Left ventricle myocardium inferior (tissue), 1 donor: ENCODE results near the gene TENM3. TPM values are rescaled to one million over a fixed set of nuclear protein-coding genes. Genes with fewer than 3 reads are reported as not detected.

Experiments used
- DNase-seq: peaks from one replicate; pipeline ENCODE4 v3.0.0-alpha.2; 2020
- H3K27ac ChIP-seq: fragments of 200-600 bp; replicated peaks from 2 replicates; pipeline ENCODE4 v1.8.0; 2021
- H3K27me3 ChIP-seq: fragments of 200-600 bp; 2 replicates; pipeline ENCODE4 v1.8.0; 2021; ENCODE audit warnings: low read depth
- H3K36me3 ChIP-seq: fragments of 200-600 bp; 2 replicates; pipeline ENCODE4 v1.8.0; 2021
- H3K4me1 ChIP-seq: fragments of 200-600 bp; 2 replicates; pipeline ENCODE4 v1.8.0; 2021
- H3K4me3 ChIP-seq: fragments of 200-600 bp; 2 replicates; pipeline ENCODE4 v1.8.0; 2021; ENCODE audit warnings: mild to moderate bottlenecking, moderate library complexity
- H3K9me3 ChIP-seq: fragments of 200-600 bp; replicated peaks from 2 replicates; pipeline ENCODE4 v1.8.0; 2021
- intact Hi-C: fragments of 100-400 bp; cut with micrococcal nuclease; formaldehyde crosslinking; loops from one replicate; pipeline ENCODE4 v1.11.0; 2022
- total RNA-seq: library from RNA; stranded (reverse); fragmentation: NEBNext Ultra II Directional; extraction: Animal tissue kit (Norgen Biotek cat#: 25700); gene quantifications from one replicate; pipeline ENCODE4 v1.2.1, GENCODE V29; 2021
- TF ChIP-seq, protein P1 (sequence below): fragments of 200-600 bp; IDR thresholded peaks from 2 replicates; pipeline ENCODE4 v1.8.0; 2021; ENCODE audit warnings: antibody characterized with exemption, mild to moderate bottlenecking, borderline replicate concordance
- donor health status: DM: no; HTN: yes; CAD: no; lungs with severe emphysema.

Gene TENM3
- total RNA-seq, 1 donor from 2014 or later, result 1.5 TPM

DNA sequence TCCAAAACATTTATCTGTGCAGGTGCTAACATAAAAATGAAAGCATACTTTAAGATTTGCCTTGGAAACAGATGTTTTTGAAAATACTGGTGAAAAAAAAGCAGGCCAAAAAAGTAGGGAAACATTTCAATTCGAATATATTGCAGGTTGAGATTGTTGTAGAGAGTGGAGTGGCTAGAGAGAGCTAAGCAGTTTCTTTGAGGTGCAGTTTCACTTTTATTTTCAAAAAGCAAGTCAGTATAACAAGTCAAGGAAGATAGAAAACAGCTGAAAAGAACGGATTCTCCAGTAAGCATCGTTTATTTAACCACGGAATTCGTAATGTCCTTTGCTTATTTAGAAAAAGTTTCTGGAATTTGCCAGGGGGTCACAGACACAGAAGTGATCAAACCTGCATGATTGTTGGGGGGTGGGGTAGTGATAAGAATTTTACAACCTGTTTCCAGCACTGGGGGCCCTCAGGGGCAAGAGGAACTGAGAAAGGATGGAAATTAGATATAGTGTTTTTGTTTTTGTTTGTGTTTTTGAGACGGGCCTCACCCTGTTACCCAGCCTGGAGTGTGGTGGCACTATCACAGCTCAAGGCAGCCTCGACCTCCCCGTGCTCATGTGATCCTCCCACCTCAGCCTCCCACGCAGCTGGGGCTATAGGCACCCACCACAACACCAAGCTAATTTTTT lies 175.0 kb downstream of the TENM3 start:
- Histone ChIP-seq H3K27me3 (no peaks in the 10 kb centered on the region), H3K9me3 (peaks cover 12% of the 10 kb centered on the region), H3K4me1 (no peaks in the 10 kb centered on the region), H3K4me3 (no peak overlapping the region), H3K27ac (no peak overlapping the region), H3K36me3 (no peaks in the 10 kb centered on the region)
- DNase-seq, result no peak
- TF ChIP-seq, protein P1, sequence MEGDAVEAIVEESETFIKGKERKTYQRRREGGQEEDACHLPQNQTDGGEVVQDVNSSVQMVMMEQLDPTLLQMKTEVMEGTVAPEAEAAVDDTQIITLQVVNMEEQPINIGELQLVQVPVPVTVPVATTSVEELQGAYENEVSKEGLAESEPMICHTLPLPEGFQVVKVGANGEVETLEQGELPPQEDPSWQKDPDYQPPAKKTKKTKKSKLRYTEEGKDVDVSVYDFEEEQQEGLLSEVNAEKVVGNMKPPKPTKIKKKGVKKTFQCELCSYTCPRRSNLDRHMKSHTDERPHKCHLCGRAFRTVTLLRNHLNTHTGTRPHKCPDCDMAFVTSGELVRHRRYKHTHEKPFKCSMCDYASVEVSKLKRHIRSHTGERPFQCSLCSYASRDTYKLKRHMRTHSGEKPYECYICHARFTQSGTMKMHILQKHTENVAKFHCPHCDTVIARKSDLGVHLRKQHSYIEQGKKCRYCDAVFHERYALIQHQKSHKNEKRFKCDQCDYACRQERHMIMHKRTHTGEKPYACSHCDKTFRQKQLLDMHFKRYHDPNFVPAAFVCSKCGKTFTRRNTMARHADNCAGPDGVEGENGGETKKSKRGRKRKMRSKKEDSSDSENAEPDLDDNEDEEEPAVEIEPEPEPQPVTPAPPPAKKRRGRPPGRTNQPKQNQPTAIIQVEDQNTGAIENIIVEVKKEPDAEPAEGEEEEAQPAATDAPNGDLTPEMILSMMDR, result no peak
- intact Hi-C loops, result no loop called here

DNA sequence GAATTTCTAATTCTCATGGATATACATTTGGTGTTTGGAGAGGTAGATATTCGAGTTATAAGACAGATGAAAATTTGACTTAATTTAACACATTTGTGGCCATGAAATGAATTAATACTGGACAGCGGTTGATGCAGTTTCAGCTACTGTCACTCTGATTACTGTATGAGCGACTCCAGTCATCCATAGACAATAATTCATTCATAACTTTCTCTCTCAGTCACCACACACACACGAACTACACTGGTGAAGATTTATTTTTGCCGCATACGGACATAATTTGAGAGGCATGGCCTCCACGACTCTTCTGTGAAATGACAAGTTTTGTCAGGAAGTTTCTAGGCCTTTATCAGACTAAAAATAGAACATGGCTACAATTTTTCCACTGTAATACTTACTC lies 177.0 kb downstream of the TENM3 start:
- no peaks in the 10 kb centered on the region for H3K4me1 ChIP-seq
- no peak for DNase-seq
- no peaks in the 10 kb centered on the region for H3K9me3 ChIP-seq
- no peaks in the 10 kb centered on the region for H3K27me3 ChIP-seq
- intact Hi-C loops, result no loop called here
- no peak overlapping the region for H3K27ac ChIP-seq
- H3K36me3 ChIP-seq, result no peaks in the 10 kb centered on the region
- no peak overlapping the region for H3K4me3 ChIP-seq
- TF ChIP-seq, protein P1, result no peak

DNA sequence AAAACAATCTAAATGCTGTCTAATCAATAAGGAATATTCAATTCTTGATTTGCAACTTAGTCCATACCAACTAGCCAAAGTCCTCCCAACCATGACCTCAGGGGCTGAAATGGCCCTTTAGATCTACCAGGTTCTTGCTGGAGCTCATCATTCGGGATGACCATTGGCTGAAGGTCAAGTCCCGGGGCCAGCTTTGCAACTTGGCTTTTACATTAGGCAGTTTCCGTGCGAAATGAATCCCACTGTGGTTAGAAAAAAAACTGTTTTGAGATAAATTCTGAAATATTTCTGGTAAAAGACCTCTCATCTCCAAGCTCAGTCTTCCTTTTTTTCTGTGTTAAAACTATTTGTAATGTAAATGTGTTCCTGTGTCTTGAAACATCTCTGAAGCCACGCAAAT lies 178.6 kb downstream of the TENM3 start:
- intact Hi-C loops, result no loop called here
- TF ChIP-seq, protein P1, result no peak

DNA sequence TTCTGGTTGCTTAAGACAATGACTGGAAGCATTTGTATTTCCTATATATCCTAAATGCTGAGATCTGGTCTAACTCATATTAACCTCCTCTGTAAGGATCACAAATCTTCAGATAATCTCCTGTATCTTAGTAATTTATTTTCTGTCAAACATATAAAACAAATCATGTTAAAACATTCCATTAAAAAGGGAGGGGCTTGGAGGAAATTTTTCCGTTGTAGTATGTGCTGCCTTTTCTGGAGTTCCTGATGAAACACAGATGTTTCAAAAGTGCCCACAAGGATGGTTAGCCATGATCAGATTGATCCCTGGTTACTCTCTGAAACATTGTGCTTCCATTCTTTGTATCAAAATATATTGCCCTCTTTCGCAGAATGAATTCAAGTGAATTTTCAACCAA lies 182.1 kb downstream of the TENM3 start:
- H3K27me3 ChIP-seq, result no peaks in the 10 kb centered on the region
- no peak overlapping the region for H3K27ac ChIP-seq
- no peaks in the 10 kb centered on the region for H3K9me3 ChIP-seq
- H3K36me3 ChIP-seq, result no peaks in the 10 kb centered on the region
- no peaks in the 10 kb centered on the region for H3K4me1 ChIP-seq
- TF ChIP-seq, protein P1, result no peak
- H3K4me3 ChIP-seq, result no peak overlapping the region
- DNase-seq, result no peak
- intact Hi-C loops, result no loop called here

More for the DNA sequence above, 178.6 kb downstream of the TENM3 start:
- no peak overlapping the region for H3K4me3 ChIP-seq
- no peaks in the 10 kb centered on the region for H3K9me3 ChIP-seq
- DNase-seq, result no peak
- H3K27me3 ChIP-seq, result no peaks in the 10 kb centered on the region
- H3K27ac ChIP-seq, result no peak overlapping the region
- H3K36me3 ChIP-seq, result no peaks in the 10 kb centered on the region
- H3K4me1 ChIP-seq, result no peaks in the 10 kb centered on the region

DNA sequence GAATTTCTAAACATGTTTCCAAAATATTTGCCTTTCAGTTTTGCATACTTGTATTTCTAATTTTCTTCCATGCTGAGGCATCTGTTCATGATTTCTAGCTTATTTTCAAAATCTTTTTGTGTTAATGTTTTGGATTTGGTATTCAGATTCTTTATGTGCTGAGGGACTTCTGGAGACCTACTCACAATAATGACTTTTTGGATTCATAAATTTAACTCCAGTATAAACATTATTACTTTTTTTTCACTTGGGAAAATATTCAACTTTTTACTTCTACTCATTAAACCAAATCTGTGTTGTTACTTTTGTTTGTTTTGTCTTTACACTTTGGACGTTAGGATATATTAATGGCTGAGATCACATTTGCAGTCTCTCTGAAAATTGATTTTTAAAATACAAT lies 183.7 kb downstream of the TENM3 start:
- intact Hi-C loops, result no loop called here
- no peak for DNase-seq
- Histone ChIP-seq H3K27me3 (no peaks in the 10 kb centered on the region), H3K4me3 (no peak overlapping the region), H3K27ac (no peak overlapping the region), H3K4me1 (no peaks in the 10 kb centered on the region), H3K9me3 (no peaks in the 10 kb centered on the region), H3K36me3 (no peaks in the 10 kb centered on the region)
- TF ChIP-seq, protein P1, result no peak
